Raji (cell line): Measurements from ENCODE around the gene KLF6.

Source experiments
- POLR2A ChIP-seq: IDR thresholded peaks from 2 replicates; pipeline ENCODE4 v1.6.1; 2011; ENCODE audit warnings: low read depth, low read length, control low read depth; ENCODE audit not compliant: insufficient read depth

Gene KLF6

GRCh38 chr10:3762309-3762708 lies 22.7 kb downstream of the KLF6 start:
- no peak for TF ChIP-seq POLR2A

- TF ChIP-seq POLR2A = no peak
Measured at GRCh38 chr10:3761904-3762303, 23.1 kb downstream of the KLF6 start.

DNA sequence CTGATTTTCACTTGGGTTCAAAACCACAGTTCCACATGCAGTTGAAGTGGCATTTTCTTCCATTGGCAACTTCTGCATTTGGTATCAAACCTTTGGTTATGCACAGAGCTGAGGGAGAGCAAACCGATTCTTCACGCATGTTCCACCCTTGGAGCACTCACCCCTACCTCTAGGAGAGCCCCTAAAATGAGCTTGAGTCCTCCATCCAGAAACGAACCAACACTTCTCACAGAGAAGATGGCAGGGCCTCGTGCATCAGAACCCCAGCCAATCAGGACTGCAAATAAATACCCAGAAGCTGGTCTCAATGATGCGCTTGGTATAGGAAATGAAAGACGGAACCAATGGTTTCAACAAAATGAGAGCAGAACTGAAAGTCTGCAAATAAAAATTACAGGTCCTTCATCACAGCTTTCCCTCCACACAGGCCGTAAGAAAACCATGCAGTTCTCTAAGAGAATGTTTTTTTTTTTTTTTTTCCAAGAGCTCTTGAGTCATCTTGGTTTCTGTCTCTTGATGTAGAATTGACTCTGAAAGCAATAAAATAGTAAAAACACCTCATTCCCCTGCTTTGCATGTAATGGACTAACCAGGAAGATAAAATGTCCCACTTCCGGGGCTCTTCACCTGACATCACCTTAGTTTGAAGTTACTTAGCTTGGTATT lies 23.9 kb downstream of the KLF6 start:
- TF ChIP-seq POLR2A = no peak

- TF ChIP-seq POLR2A = no peak
Measured at GRCh38 chr10:3760083-3760482, 24.9 kb downstream of the KLF6 start.

- no peak for TF ChIP-seq POLR2A
Measured at GRCh38 chr10:3759397-3759796, 25.6 kb downstream of the KLF6 start.

DNA sequence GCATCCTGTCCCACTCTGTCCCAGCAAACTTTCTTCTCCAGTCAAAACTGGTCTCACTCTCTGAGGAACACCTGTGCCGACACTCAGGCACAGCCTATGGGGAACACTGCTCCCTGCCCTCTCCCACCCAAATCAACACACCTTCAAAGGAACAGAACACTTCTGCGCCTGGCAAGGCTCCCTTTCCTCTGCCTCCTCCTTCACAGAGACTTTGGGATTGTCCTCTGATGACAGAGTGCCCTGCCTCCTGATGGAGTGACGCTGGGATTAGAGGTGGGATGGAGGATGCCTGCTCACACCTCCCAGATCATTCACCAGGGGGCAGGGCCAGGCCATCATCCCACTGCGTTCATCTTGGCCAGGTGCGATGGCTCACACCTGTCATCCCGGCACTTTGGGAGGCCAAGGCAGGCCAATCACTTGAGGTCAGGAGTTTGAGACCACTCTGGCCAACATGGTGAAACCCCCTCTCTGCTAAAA lies 26.5 kb downstream of the KLF6 start:
- no peak for TF ChIP-seq POLR2A

- no peak for TF ChIP-seq POLR2A
Measured at GRCh38 chr10:3757638-3758490, 27.1 kb downstream of the KLF6 start.

GRCh38 chr10:3757250-3757637 lies 27.8 kb downstream of the KLF6 start:
- no peak for TF ChIP-seq POLR2A

GRCh38 chr10:3756360-3756740 lies 28.7 kb downstream of the KLF6 start:
- TF ChIP-seq POLR2A = no peak

DNA sequence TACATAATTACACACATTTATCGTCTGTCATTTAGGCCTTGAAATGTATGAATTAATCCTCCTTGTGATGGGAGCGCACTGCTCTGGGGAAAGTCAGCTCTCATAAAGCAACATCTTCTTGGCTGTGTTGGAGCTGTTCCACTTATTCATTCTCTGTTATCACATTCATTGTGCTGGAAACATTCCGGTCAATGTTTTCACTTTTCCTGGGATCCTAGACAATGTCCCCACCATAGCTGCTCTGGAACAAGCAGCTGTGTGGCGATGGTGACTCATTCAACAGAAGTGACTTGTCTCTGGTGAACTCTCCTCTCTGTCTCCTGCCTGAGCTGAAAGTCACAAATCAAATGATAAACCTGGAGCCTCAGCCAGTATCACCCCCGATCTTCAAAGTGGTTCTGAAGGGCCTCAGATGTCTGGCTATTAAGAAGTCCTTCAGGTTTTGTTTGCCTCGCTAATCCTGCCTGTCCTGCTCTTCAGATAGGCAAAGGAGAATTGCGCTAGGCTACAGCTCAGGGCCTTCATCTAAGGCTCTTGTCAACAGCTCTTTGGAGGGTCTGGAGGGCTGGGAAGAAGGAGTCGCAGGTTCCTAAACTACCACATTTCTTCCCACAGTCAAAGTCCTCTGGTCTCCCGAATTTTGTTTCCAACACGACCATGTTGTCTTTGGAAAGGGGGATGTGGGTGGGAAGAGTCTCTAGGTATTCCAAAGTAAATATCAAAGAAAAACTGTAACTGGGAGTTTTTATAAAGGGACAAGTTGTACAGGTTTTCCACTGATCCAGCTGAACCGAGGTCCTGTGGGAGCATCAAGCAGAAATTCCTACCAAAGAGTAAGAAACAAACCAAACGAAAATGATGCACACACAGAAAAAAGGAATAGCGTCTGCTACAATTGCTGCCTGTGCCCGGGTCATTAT lies 29.3 kb downstream of the KLF6 start:
- TF ChIP-seq POLR2A = no peak

DNA sequence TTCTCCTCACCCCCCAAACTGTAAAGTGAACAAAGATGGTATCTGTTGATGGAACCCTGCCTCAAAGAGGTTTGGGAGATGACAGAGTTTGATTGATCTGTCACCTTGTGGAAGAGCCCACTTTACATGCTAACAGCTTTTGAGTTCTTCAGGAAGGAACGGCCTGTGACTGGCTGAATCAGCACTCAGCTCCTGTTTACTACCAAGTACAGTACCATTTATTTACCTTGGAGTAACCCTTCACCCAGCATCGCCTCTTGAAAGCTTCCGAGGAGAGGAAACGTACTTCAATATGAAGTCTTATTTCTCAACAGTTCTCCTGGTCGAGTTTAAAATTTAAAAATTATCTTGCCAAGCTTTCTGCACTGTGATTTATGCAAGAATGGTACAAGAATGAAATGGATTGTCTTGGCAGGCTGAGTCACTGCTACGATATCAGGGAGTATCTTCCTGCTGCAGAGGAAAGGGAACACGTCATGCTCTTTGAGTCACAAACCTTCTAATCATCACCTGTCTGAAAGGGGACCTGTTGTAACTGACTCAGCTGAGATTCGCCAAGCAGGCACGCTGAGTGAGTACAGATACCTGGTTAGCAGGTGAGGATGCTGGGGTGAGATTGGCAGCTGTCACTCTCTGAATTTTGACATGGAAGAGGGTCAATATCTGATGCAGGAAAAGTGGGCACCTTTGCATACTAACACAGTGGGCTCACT lies 30.1 kb downstream of the KLF6 start:
- TF ChIP-seq POLR2A = no peak

- TF ChIP-seq POLR2A = no peak
Measured at GRCh38 chr10:3750854-3751253, 34.2 kb downstream of the KLF6 start.

DNA sequence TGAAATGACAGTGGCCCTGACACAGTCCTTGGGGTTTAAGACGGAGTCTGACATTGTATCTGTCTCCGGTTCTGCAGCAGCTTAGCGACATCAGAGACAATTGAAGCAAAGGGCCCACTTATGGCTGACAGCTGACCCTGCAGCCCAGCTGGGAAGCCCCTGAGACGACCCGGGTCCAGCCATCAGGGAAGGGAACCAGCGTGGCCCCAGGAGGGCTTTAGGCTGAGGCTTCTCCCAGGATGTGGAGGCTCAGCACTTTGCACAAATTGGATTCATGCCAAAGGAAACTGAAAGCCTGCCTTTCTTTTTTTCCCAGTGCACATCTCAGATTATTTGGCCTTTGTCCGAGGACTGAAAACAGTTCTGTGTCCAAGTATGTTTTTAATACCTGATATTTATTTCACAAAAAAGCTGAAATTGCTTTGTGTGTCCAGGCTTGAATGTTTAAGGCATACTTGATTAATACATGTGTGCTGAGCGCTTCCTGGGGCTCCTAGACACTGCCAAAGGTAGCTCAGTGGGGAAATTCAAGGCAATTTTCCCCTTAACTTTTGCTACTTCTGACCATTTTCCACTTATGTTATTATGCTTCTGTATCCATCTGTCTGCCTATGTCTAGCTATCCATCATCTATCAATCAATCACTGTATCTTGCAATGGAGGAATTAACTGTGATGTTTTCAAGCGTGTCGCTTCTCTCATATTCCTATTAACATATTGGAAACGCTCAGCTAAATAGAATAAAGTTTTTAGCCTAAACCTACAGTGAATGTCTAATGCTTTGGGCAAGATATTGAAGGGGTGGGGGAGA lies 34.8 kb downstream of the KLF6 start:
- no peak for TF ChIP-seq POLR2A

DNA sequence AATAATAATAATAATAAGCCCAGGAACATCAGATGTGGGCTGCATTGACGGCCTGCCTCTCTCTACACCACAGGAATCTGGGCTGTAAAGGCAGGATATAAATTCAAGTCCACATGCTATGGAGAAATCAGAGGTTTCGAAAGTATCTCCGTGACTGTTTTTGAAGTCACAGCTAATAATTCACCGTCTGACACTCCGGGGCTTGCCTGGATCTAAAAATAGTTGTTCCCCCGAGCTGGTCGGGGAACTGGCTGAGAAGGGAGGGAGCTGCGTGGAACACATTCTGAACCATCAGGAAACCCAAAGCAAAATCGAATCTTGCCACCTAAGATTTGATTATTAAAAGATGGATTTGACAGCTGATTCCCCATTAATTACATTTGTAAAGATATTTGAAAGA lies 35.4 kb downstream of the KLF6 start:
- TF ChIP-seq POLR2A = no peak
